Activated CD4-positive, alpha-beta T cell treated with anti-CD3 and anti-CD28 coated beads for 1 hour (primary cell): ENCODE data around the gene EEF2K.

Experiments
- DNase-seq: peaks from one replicate; pipeline ENCODE4 v3.0.0-alpha.2; 2020

EEF2K gene

GRCh38 chr16:22321340-22322001, 115.4 kb downstream of the EEF2K start:
- peak; percentile 60 for DNase-seq

GRCh38 chr16:22322021-22322471, 116.0 kb downstream of the EEF2K start:
- no peak for DNase-seq

- DNase-seq: no peak
These were observed 116.7 kb downstream of the EEF2K start for GRCh38 chr16:22322741-22323140.

GRCh38 chr16:22323173-22323958, 117.3 kb downstream of the EEF2K start:
- no peak for DNase-seq

- DNase-seq: no peak
These were observed 118.1 kb downstream of the EEF2K start for GRCh38 chr16:22323959-22324786.

GRCh38 chr16:22324787-22325597, 118.9 kb downstream of the EEF2K start:
- DNase-seq: no peak

- no peak for DNase-seq
These were observed 119.7 kb downstream of the EEF2K start for GRCh38 chr16:22325598-22326368.

GRCh38 chr16:22326369-22326652, 120.2 kb downstream of the EEF2K start:
- DNase-seq: no peak

GRCh38 chr16:22326771-22327445, 120.8 kb downstream of the EEF2K start:
- DNase-seq: no peak

GRCh38 chr16:22327446-22327775, 121.3 kb downstream of the EEF2K start:
- no peak for DNase-seq

- DNase-seq: no peak
These were observed 122.1 kb downstream of the EEF2K start for GRCh38 chr16:22328081-22328725.

- DNase-seq: no peak
These were observed 123.2 kb downstream of the EEF2K start for GRCh38 chr16:22329199-22329695.

GRCh38 chr16:22330326-22330725, 124.2 kb downstream of the EEF2K start:
- DNase-seq: no peak

GRCh38 chr16:22333457-22333994, 127.4 kb downstream of the EEF2K start:
- DNase-seq: no peak

GRCh38 chr16:22335668-22336246, 129.7 kb downstream of the EEF2K start:
- DNase-seq: no peak

GRCh38 chr16:22336581-22336980, 130.5 kb downstream of the EEF2K start:
- DNase-seq: no peak

- DNase-seq: no peak
These were observed 131.0 kb downstream of the EEF2K start for GRCh38 chr16:22337045-22337444.

GRCh38 chr16:22337849-22338635, 132.0 kb downstream of the EEF2K start:
- no peak for DNase-seq
